Colonic mucosa (tissue), 4 donors: ENCODE results near the gene MYO16. TPM values are rescaled to one million over a fixed set of nuclear protein-coding genes. Genes with fewer than 3 reads are reported as not detected.

Experiments
- DNase-seq: peaks from one replicate; pipeline ENCODE4 v3.0.0-alpha.2; 2020
- H3K27ac ChIP-seq: fragments of 200-600 bp; one replicate; pipeline ENCODE4 v1.8.0; 2021
- H3K27me3 ChIP-seq: fragments of 200-600 bp; one replicate; pipeline ENCODE4 v1.8.0; 2021
- H3K36me3 ChIP-seq: fragments of 200-600 bp; one replicate; pipeline ENCODE4 v1.8.0; 2021
- H3K4me1 ChIP-seq: fragments of 200-600 bp; one replicate; pipeline ENCODE4 v1.8.0; 2021; ENCODE audit warnings: mild to moderate bottlenecking
- H3K4me3 ChIP-seq: fragments of 200-600 bp; one replicate; pipeline ENCODE4 v1.8.0; 2021
- H3K9ac ChIP-seq, 2 donors: one replicate each; pipeline ENCODE4 v1.7.0; 2013; ENCODE audit warnings: control low read depth in 2 of 2, low read depth in 2 of 2, low read length in 2 of 2
- H3K9me3 ChIP-seq: fragments of 200-600 bp; one replicate; pipeline ENCODE4 v1.8.0; 2021
- CTCF ChIP-seq: fragments of 200-600 bp; IDR thresholded peaks from one replicate; pipeline ENCODE4 v1.8.0; 2022; ENCODE audit warnings: antibody characterized with exemption, mild to moderate bottlenecking
- intact Hi-C: fragments of 100-400 bp; cut with DNase I; formaldehyde crosslinking; loops from one replicate; pipeline ENCODE4 v1.14.1; 2022
- total RNA-seq, 2 donors: library from RNA; stranded (reverse); fragmentation: NEBNext Ultra II Directional in 1 of 2; extraction: Animal tissue kit (Norgen Biotek cat#: 25700) in 1 of 2; gene quantifications; one replicate each; pipeline ENCODE4 v1.2.1, GENCODE V29; 2021
- donor health status: healthy.
- donor health status: DM: no; HTN: no; CAD: no.
- donor health status: DM: no; HTN: no; CAD: no.

MYO16 gene
- total RNA-seq, 2 donors from 2014 or later = 0.05 TPM; not detected in 1

GRCh38 chr13:109182777-109183465 lies 553.5 kb downstream of the MYO16 start:
- no peak overlapping the region for H3K9ac ChIP-seq
- TF ChIP-seq CTCF = no peak

GRCh38 chr13:109191413-109191812 lies 562.0 kb downstream of the MYO16 start:
- H3K27ac ChIP-seq = no peak overlapping the region
- TF ChIP-seq CTCF = no peak
- no peaks in the 10 kb centered on the region for H3K4me1 ChIP-seq
- intact Hi-C loops = no loop called here
- H3K4me3 ChIP-seq = no peak overlapping the region
- no peak for DNase-seq
- no peaks in the 10 kb centered on the region for H3K27me3 ChIP-seq
- H3K9me3 ChIP-seq = no peaks in the 10 kb centered on the region
- H3K36me3 ChIP-seq = no peaks in the 10 kb centered on the region
- no peak overlapping the region for H3K9ac ChIP-seq

More at GRCh38 chr13:109182777-109183465, 553.5 kb downstream of the MYO16 start:
- Histone ChIP-seq H3K36me3 (no peaks in the 10 kb centered on the region), H3K4me1 (no peaks in the 10 kb centered on the region), H3K27ac (no peak overlapping the region), H3K4me3 (no peak overlapping the region), H3K27me3 (no peaks in the 10 kb centered on the region), H3K9me3 (no peaks in the 10 kb centered on the region)
- intact Hi-C loops = no loop called here
- no peak for DNase-seq

GRCh38 chr13:109192306-109192705 lies 562.9 kb downstream of the MYO16 start:
- Histone ChIP-seq H3K27me3 (no peaks in the 10 kb centered on the region), H3K4me3 (no peak overlapping the region), H3K27ac (no peak overlapping the region), H3K36me3 (no peaks in the 10 kb centered on the region), H3K9ac (no peak overlapping the region), H3K4me1 (no peaks in the 10 kb centered on the region), H3K9me3 (no peaks in the 10 kb centered on the region)
- intact Hi-C loops = no loop called here
- no peak for TF ChIP-seq CTCF
- no peak for DNase-seq

GRCh38 chr13:109196948-109197347 lies 567.5 kb downstream of the MYO16 start:
- Histone ChIP-seq H3K4me1 (no peaks in the 10 kb centered on the region), H3K27me3 (no peaks in the 10 kb centered on the region), H3K9me3 (no peaks in the 10 kb centered on the region), H3K4me3 (no peak overlapping the region), H3K27ac (no peak overlapping the region), H3K36me3 (no peaks in the 10 kb centered on the region), H3K9ac (no peak overlapping the region)
- no peak for TF ChIP-seq CTCF
- intact Hi-C loops = no loop called here
- DNase-seq = no peak

GRCh38 chr13:109198585-109198984 lies 569.2 kb downstream of the MYO16 start:
- no peaks in the 10 kb centered on the region for H3K36me3 ChIP-seq
- no peaks in the 10 kb centered on the region for H3K27me3 ChIP-seq
- no peak for TF ChIP-seq CTCF
- H3K9ac ChIP-seq = no peak overlapping the region
- no peak overlapping the region for H3K27ac ChIP-seq
- intact Hi-C loops = no loop called here
- H3K9me3 ChIP-seq = no peaks in the 10 kb centered on the region
- H3K4me3 ChIP-seq = no peak overlapping the region
- no peaks in the 10 kb centered on the region for H3K4me1 ChIP-seq
- DNase-seq = no peak
